ENCODE results near the gene SEMA5A. TPM values are rescaled to one million over a fixed set of nuclear protein-coding genes. Genes with fewer than 3 reads are reported as not detected.

SEMA5A gene
- total RNA-seq, 4 donors from 2014 or later, result 0.46 to 3.2 (median 1.7) TPM

GRCh38 chr5:9533562-9534364 lies 12.1 kb downstream of the SEMA5A start:
- Histone ChIP-seq H3K27ac (no peak overlapping the region), H3K4me1 (peaks cover 15 to 25% of the 10 kb centered on the region in 2 donors), H3K9me3 (no peaks in the 10 kb centered on the region), H3K4me3 (no peak overlapping the region), H3K27me3 (no peaks in the 10 kb centered on the region), H3K36me3 (no peaks in the 10 kb centered on the region)
- TF ChIP-seq POLR2A (IDR thresholded peaks at IDR 0.05), result no peak
- TF ChIP-seq, protein P1, sequence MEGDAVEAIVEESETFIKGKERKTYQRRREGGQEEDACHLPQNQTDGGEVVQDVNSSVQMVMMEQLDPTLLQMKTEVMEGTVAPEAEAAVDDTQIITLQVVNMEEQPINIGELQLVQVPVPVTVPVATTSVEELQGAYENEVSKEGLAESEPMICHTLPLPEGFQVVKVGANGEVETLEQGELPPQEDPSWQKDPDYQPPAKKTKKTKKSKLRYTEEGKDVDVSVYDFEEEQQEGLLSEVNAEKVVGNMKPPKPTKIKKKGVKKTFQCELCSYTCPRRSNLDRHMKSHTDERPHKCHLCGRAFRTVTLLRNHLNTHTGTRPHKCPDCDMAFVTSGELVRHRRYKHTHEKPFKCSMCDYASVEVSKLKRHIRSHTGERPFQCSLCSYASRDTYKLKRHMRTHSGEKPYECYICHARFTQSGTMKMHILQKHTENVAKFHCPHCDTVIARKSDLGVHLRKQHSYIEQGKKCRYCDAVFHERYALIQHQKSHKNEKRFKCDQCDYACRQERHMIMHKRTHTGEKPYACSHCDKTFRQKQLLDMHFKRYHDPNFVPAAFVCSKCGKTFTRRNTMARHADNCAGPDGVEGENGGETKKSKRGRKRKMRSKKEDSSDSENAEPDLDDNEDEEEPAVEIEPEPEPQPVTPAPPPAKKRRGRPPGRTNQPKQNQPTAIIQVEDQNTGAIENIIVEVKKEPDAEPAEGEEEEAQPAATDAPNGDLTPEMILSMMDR (IDR thresholded peaks at IDR 0.05 in 4 of 5, conservative IDR thresholded peaks at IDR 0.05 in 1 of 5), result no peak
- ATAC-seq, result no peak
- DNase-seq, result no peak
- intact Hi-C loops (cut with DNase I; ENCODE audit: low total_unique reads), result no loop called here
- in situ Hi-C loops (cut with MboI; ENCODE audit: low sequenced_read_pairs in 4 of 4), result loop anchor here in 1 of 4 donors (25.0 kb wide), 1 partner anchor 171 kb away; no protein-coding TSS in a partner anchor

- Histone ChIP-seq H3K27ac (no peak overlapping the region), H3K9me3 (no peaks in the 10 kb centered on the region), H3K4me3 (no peak overlapping the region), H3K4me1 (peaks cover 15 to 29% of the 10 kb centered on the region in 2 donors), H3K36me3 (no peaks in the 10 kb centered on the region), H3K27me3 (no peaks in the 10 kb centered on the region)
- TF ChIP-seq POLR2A (IDR thresholded peaks at IDR 0.05), result no peak
- TF ChIP-seq, protein P1 (IDR thresholded peaks at IDR 0.05 in 4 of 5, conservative IDR thresholded peaks at IDR 0.05 in 1 of 5), result no peak
- intact Hi-C loops (cut with DNase I; ENCODE audit: low total_unique reads) (no loop called here), in situ Hi-C loops (cut with MboI; ENCODE audit: low sequenced_read_pairs in 4 of 4) (loop anchor here in 1 of 4 donors (25.0 kb wide), 1 partner anchor 171 kb away; no protein-coding TSS in a partner anchor)
- ATAC-seq, result no peak
- DNase-seq, result no peak
Measured at GRCh38 chr5:9533096-9533495, 12.8 kb downstream of the SEMA5A start.

DNA sequence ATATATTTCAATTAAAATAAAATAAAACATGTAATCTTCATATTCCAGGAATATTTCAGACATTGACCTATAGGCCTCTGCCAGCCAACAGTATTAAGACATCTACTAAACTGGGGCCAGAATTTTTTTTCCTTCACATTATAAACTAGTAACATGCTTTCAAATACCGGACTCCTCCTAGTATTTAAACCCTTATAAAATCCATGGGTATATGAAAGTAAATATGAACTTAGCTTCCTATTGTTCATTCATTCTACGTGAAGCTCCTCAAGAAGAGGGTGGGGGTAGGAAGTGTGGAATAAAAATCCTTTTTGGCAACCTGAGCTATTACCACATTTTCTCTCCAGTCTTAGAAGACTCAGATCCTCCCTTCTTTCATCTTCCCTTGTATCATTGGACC lies 16.4 kb downstream of the SEMA5A start:
- H3K36me3 ChIP-seq, result no peaks in the 10 kb centered on the region
- intact Hi-C loops (cut with DNase I; ENCODE audit: low total_unique reads) (no loop called here), in situ Hi-C loops (cut with MboI; ENCODE audit: low sequenced_read_pairs in 4 of 4) (loop anchor here in 1 of 4 donors (25.0 kb wide), 1 partner anchor 167 kb away; no protein-coding TSS in a partner anchor)
- peaks cover 15 to 29% of the 10 kb centered on the region in 2 donors for H3K4me1 ChIP-seq
- no peak for DNase-seq
- H3K27me3 ChIP-seq, result no peaks in the 10 kb centered on the region
- H3K27ac ChIP-seq, result peak overlapping the region in 2 of 4 donors; percentile 23 to 27
- no peak overlapping the region for H3K4me3 ChIP-seq
- H3K9me3 ChIP-seq, result no peaks in the 10 kb centered on the region
- no peak for ATAC-seq
- TF ChIP-seq, protein P1 (IDR thresholded peaks at IDR 0.05 in 4 of 5, conservative IDR thresholded peaks at IDR 0.05 in 1 of 5), result no peak
- TF ChIP-seq POLR2A (IDR thresholded peaks at IDR 0.05), result no peak

- no peak for TF ChIP-seq POLR2A (IDR thresholded peaks at IDR 0.05)
- TF ChIP-seq, protein P1 (IDR thresholded peaks at IDR 0.05 in 4 of 5, conservative IDR thresholded peaks at IDR 0.05 in 1 of 5), result no peak
- intact Hi-C loops (cut with DNase I; ENCODE audit: low total_unique reads), result no loop called here
- H3K36me3 ChIP-seq, result no peaks in the 10 kb centered on the region
- in situ Hi-C loops (cut with MboI; ENCODE audit: low sequenced_read_pairs in 4 of 4), result loop anchor here in 1 of 4 donors (25.0 kb wide), 1 partner anchor 167 kb away; no protein-coding TSS in a partner anchor
- H3K27me3 ChIP-seq, result no peaks in the 10 kb centered on the region
- DNase-seq (peak; percentile 13 to 45), ATAC-seq (peak; percentile 80 to 82)
- H3K9me3 ChIP-seq, result no peaks in the 10 kb centered on the region
- H3K4me3 ChIP-seq, result no peak overlapping the region
- peak overlapping the region in 2 of 4 donors; percentile 23 to 27 for H3K27ac ChIP-seq
- peaks cover 15 to 29% of the 10 kb centered on the region in 2 donors for H3K4me1 ChIP-seq
Measured at GRCh38 chr5:9529041-9529480, 16.8 kb downstream of the SEMA5A start.

All from gastrocnemius medialis (tissue), 4 donors.